SH-SY5Y (cell line): ENCODE results near the gene ABLIM2.

Source experiments
- GATA2 ChIP-seq: IDR thresholded peaks from 2 replicates; pipeline ENCODE4 v1.6.1; 2011; ENCODE audit warnings: mild to moderate bottlenecking, low read depth, low read length
- GATA3 ChIP-seq: IDR thresholded peaks from 2 replicates; pipeline ENCODE4 v1.6.1; 2011; ENCODE audit warnings: low read depth, mild to moderate bottlenecking, low read length, moderate library complexity

DNA sequence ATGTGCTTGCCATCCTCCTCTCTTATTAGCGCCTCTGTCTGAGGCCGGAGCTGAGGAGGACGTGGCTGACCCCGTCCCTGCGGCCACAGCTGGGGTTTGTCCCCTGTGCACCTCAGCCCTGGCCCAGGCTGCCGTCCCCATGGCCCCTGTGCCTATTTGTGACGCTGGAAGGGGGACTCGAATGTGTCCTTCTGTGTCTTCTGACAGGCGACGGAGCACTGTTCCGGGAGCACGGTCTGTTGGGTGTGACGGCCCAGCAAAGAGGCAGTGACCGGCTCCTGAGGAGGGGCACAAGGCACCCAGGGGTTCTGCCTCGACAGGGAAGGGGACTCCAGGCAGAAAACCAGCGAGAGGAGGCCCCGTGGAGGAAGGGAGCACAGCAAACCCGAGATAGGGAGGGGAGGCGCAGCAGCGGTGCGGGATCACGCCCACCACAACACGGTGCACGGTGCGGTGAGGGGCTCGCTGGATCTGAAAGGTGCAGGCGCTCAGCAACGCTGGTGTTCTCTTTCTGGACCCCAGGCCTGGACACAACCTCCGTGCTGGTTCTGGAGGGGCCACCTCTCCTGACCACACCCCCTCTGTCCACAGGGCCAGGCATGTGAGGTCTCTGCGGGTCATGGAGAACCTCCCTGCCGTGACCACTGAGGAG lies 46.1 kb upstream of the ABLIM2 start:
- TF ChIP-seq GATA2, result no peak
- no peak for TF ChIP-seq GATA3
